Measurements from ENCODE around the gene CYB561D1.

- TF ChIP-seq, protein P1, sequence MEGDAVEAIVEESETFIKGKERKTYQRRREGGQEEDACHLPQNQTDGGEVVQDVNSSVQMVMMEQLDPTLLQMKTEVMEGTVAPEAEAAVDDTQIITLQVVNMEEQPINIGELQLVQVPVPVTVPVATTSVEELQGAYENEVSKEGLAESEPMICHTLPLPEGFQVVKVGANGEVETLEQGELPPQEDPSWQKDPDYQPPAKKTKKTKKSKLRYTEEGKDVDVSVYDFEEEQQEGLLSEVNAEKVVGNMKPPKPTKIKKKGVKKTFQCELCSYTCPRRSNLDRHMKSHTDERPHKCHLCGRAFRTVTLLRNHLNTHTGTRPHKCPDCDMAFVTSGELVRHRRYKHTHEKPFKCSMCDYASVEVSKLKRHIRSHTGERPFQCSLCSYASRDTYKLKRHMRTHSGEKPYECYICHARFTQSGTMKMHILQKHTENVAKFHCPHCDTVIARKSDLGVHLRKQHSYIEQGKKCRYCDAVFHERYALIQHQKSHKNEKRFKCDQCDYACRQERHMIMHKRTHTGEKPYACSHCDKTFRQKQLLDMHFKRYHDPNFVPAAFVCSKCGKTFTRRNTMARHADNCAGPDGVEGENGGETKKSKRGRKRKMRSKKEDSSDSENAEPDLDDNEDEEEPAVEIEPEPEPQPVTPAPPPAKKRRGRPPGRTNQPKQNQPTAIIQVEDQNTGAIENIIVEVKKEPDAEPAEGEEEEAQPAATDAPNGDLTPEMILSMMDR (conservative IDR thresholded peaks at IDR 0.05; ENCODE audit: low read depth, low read length), result no peak
- no peak for TF ChIP-seq EZH2 (IDR thresholded peaks at IDR 0.05; ENCODE audit: borderline replicate concordance, low read depth, low read length, poor library complexity, severe bottlenecking)
Measured at GRCh38 chr1:109523706-109524105, 29.8 kb downstream of the CYB561D1 start.
